ENCODE data around the gene C22orf23. TPM values are rescaled to one million over a fixed set of nuclear protein-coding genes. Genes with fewer than 3 reads are reported as not detected.

Gene C22orf23
- total RNA-seq, 1 donor from 2014 or later = not detected

- FAIRE-seq = no peak
- Histone ChIP-seq H3K36me3 (ENCODE audit: control insufficient read depth, insufficient read depth, low read length) (peaks cover 18% of the 10 kb centered on the region), H3K27me3 (ENCODE audit: control insufficient read depth, insufficient read depth, low read length) (no peaks in the 10 kb centered on the region), H3K4me3 (ENCODE audit: low read depth, low read length) (peak overlapping the region; percentile 75)
- no peak for TF ChIP-seq CTCF (IDR thresholded peaks at IDR 0.05; ENCODE audit: insufficient read depth, low read length, severe bottlenecking)
- DNase-seq (ENCODE audit: low read depth) = no peak
Observed at GRCh38 chr22:37906364-37907008, 46.9 kb downstream of the C22orf23 start.

- H3K4me3 ChIP-seq (ENCODE audit: low read depth, low read length) = peak within 1 kb of the TSS; percentile 75
- FAIRE-seq (no peak), DNase-seq (ENCODE audit: low read depth) (peak; percentile 75)
- TF ChIP-seq CTCF (IDR thresholded peaks at IDR 0.05; ENCODE audit: insufficient read depth, low read length, severe bottlenecking) = peak; percentile 1
- H3K27me3 ChIP-seq (ENCODE audit: control insufficient read depth, insufficient read depth, low read length) = no peaks in the 10 kb centered on the region
- H3K36me3 ChIP-seq (ENCODE audit: control insufficient read depth, insufficient read depth, low read length) = peaks cover 12% of the 10 kb centered on the region
Observed at GRCh38 chr22:37905534-37906363, 47.7 kb downstream of the C22orf23 start, which contains the start of gene MICALL1. MICALL1 (plus strand) TSS chr22:37906297; CDS start chr22:37906423, 126 bp downstream.

- H3K36me3 ChIP-seq (ENCODE audit: control insufficient read depth, insufficient read depth, low read length) = peaks cover 9% of the 10 kb centered on the region
- H3K4me3 ChIP-seq (ENCODE audit: low read depth, low read length) = peak overlapping the region; percentile 30
- DNase-seq (ENCODE audit: low read depth) (peak; percentile 99), FAIRE-seq (peak; percentile 88)
- no peaks in the 10 kb centered on the region for H3K27me3 ChIP-seq (ENCODE audit: control insufficient read depth, insufficient read depth, low read length)
- no peak for TF ChIP-seq CTCF (IDR thresholded peaks at IDR 0.05; ENCODE audit: insufficient read depth, low read length, severe bottlenecking)
Observed at GRCh38 chr22:37904572-37905533, 48.5 kb downstream of the C22orf23 start.

- DNase-seq (ENCODE audit: low read depth) = peak; percentile 88
- peak; percentile 7 for TF ChIP-seq CTCF (IDR thresholded peaks at IDR 0.05; ENCODE audit: insufficient read depth, low read length, severe bottlenecking)
Observed at GRCh38 chr22:37898441-37899181, 54.8 kb downstream of the C22orf23 start.

GRCh38 chr22:37897807-37898206 lies 55.6 kb downstream of the C22orf23 start:
- no peak for FAIRE-seq
- Histone ChIP-seq H3K36me3 (ENCODE audit: control insufficient read depth, insufficient read depth, low read length) (no peaks in the 10 kb centered on the region), H3K4me3 (ENCODE audit: low read depth, low read length) (no peak overlapping the region), H3K27me3 (ENCODE audit: control insufficient read depth, insufficient read depth, low read length) (no peaks in the 10 kb centered on the region)
- DNase-seq (ENCODE audit: low read depth) = peak; percentile 73
- TF ChIP-seq CTCF (IDR thresholded peaks at IDR 0.05; ENCODE audit: insufficient read depth, low read length, severe bottlenecking) = no peak

More at GRCh38 chr22:37898441-37899181, 54.8 kb downstream of the C22orf23 start:
- no peaks in the 10 kb centered on the region for H3K27me3 ChIP-seq (ENCODE audit: control insufficient read depth, insufficient read depth, low read length)
- H3K4me3 ChIP-seq (ENCODE audit: low read depth, low read length) = no peak overlapping the region
- no peaks in the 10 kb centered on the region for H3K36me3 ChIP-seq (ENCODE audit: control insufficient read depth, insufficient read depth, low read length)
- no peak for FAIRE-seq

All from bronchial epithelial cell (primary cell).